Activated naive CD4-positive, alpha-beta T cell treated with anti-CD3 and anti-CD28 coated beads, Interleukin-2, amount 10 ng/mL, durations not matched to agents 7 days and 5 days (primary cell): Measurements from ENCODE around the gene CCL21.
A peak's percentile ranks its signal among the peaks of the same experiment; 100 is the strongest.

Source experiments
- CTCF ChIA-PET: fragments of 350-600 bp; sonication (Branson Sonifier 250); formaldehyde crosslinking; loops from one replicate; lab custom pipeline; 2021; ENCODE audit warnings: antibody characterized with exemption; lab: Charles Lee
- DNase-seq: peaks from one replicate; pipeline ENCODE4 v3.0.0-alpha.2; 2020
- H3K27ac Mint-ChIP-seq: one replicate; pipeline ENCODE4 v1.8.0; 2021; ENCODE audit warnings: mild to moderate bottlenecking, moderate library complexity, mixed read lengths
- H3K27me3 Mint-ChIP-seq: one replicate; pipeline ENCODE4 v1.8.0; 2021; ENCODE audit warnings: mild to moderate bottlenecking, mixed read lengths
- H3K36me3 Mint-ChIP-seq: one replicate; pipeline ENCODE4 v1.8.0; 2021; ENCODE audit warnings: mixed read lengths
- H3K4me1 Mint-ChIP-seq: one replicate; pipeline ENCODE4 v1.8.0; 2021; ENCODE audit warnings: mixed read lengths
- H3K4me3 Mint-ChIP-seq: one replicate; pipeline ENCODE4 v1.8.0; 2021; ENCODE audit warnings: mild to moderate bottlenecking, moderate library complexity, mixed read lengths
- H3K9me3 Mint-ChIP-seq: one replicate; pipeline ENCODE4 v1.8.0; 2021; ENCODE audit warnings: mixed read lengths

The CCL21 gene

DNA sequence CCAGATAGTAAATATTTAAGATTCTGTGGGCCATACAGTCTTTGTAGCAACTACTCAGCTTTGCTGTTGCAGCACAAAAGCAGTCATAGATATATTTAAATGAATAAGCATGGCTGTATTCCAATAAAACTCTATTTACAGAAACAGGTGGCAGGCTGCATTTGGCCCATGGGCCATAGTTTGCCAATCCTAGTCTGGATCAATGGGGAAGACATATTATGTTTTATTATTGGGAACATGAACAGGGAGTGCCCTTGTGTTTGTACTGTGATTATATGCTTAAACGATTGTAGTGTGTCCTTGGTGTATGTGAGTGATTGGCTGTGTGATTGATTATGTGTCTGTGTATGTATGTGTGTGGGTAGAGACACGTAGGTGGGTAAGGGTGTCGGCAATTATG is 35.5 kb downstream of the CCL21 start:
- no peak overlapping the region for H3K4me3 Mint-ChIP-seq
- CTCF ChIA-PET = interaction anchor here (0.6 to 1.1 kb wide), 4 partner anchors 9 to 28 kb away, joined by 3 to 7 read pairs (median 4); no protein-coding TSS in a partner anchor
- H3K27ac Mint-ChIP-seq = no peak overlapping the region
- H3K27me3 Mint-ChIP-seq = peaks cover under 1% of the 10 kb centered on the region
- H3K4me1 Mint-ChIP-seq = no peaks in the 10 kb centered on the region
- H3K9me3 Mint-ChIP-seq = peaks cover 7% of the 10 kb centered on the region
- peaks cover 7% of the 10 kb centered on the region for H3K36me3 Mint-ChIP-seq
- DNase-seq = no peak

DNA sequence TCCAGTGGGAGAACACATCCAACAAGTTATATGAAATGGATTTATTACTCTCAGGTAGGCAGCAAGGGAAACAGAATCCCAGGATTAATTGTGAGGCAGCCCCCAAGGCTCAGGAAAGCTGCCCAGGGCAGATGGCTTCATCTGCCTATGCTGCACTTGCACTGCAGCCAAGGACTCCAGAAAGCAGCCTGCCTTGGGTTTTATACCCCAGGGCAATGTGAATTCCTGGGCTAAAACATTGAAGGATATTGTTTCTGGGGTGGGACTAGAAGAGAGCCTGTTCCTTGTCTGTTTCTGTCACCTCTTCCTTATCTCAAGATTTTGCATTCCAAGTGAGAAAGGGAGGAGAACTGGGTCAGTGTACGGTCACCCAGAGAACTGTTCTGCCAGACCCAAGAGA is 38.6 kb downstream of the CCL21 start:
- Mint-ChIP-seq H3K4me3 (no peak overlapping the region), H3K9me3 (peaks cover 14% of the 10 kb centered on the region), H3K27me3 (peaks cover 8% of the 10 kb centered on the region), H3K4me1 (peaks cover 5% of the 10 kb centered on the region), H3K27ac (no peak overlapping the region), H3K36me3 (peaks cover 19% of the 10 kb centered on the region)
- CTCF ChIA-PET = no interaction called here
- DNase-seq = no peak

DNA sequence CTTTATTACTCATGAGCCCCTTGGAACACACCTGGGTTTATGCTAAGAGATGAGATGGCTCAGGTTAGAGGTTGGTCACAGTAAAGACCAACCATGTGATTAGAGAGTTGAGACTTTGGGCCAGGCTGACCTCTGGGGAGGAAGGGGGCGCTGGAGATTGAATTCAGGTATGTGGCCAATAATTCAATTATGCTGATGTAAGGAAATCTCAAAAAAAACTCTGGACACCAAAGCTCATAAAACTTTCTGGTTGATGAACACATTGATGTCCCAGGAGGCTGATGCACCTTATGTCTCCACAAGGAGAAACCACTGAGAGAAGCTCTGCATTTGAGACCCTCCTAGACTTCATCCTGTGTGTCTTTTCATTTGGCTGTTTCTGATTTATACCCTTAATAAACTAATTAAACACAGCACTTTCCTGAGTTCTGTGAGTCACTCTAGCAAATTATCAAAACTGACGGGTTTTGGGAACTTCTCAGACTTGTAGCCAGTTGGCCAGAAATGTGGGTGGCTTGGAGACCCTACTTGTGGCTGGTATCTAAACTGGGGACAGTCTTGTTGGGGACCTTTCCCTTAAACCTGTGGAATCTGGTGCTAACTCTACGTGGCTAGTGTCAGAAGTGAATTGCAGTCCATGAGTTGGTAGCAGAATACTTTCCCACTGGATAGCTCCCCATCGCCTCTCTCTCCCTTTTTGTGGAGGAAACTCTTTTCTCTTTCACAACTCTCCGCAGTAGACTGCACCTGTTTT is 40.0 kb downstream of the CCL21 start:
- DNase-seq = no peak
- peaks cover 11% of the 10 kb centered on the region for H3K4me1 Mint-ChIP-seq
- CTCF ChIA-PET = interaction anchor here (1.1 kb wide), 1 partner anchor 33 kb away, joined by 3 read pairs; no protein-coding TSS in a partner anchor
- peaks cover 14% of the 10 kb centered on the region for H3K9me3 Mint-ChIP-seq
- H3K4me3 Mint-ChIP-seq = no peak overlapping the region
- H3K36me3 Mint-ChIP-seq = peaks cover 21% of the 10 kb centered on the region
- H3K27ac Mint-ChIP-seq = no peak overlapping the region
- peaks cover 15% of the 10 kb centered on the region for H3K27me3 Mint-ChIP-seq

DNA sequence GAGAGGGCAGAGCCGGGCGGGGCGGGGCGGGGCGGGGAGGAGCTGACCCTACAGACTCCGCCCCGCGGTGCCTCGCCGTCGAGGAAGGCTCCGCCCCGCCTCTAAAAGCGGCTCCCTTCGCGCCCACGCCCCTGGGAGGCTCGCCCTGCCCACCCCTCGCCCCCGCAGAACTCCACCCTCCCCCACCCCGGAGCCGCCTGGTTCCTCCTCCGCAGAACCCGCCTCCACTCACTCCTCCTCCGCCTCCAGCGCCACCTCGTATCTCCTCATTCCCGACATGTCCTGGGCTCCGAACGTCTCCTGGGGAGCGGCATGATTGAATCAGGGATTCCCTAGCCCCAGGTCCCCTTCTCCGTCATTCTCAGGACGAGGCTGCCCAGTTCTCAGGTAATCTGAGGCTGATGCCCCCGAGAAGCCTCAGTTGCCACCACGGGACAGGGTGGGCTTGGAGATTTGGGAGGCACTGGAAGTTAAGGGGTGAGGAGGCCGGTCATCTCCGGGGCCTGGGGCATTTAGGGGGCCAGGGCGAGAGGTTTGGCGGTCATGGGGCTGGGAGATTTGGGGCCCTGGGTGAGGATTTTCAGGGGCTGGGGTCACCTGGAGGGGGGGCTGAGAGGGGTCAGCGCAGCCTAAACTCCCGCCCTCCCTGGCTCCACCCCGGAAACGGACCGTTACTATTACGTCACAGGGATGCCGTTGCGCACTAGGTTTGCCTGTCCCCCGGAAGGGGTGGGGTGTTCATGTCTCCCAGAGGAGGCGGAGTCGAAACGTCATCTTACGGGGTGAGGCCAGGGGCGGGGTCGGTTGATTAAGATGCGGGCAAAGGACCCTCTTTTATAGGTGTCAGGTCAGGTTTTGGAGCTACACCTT is 44.3 kb downstream of the CCL21 start:
- H3K27me3 Mint-ChIP-seq = peaks cover 15% of the 10 kb centered on the region
- CTCF ChIA-PET = interaction anchor here (0.8 to 5.2 kb wide), 9 partner anchors 9 to 446 kb away, joined by 3 to 36 read pairs (median 4); partner anchors contain the start of genes GALT and SIGMAR1
- peaks cover 49% of the 10 kb centered on the region for H3K4me1 Mint-ChIP-seq
- H3K27ac Mint-ChIP-seq = peak overlapping the region; percentile 93
- H3K9me3 Mint-ChIP-seq = peaks cover 14% of the 10 kb centered on the region
- peaks cover 38% of the 10 kb centered on the region for H3K36me3 Mint-ChIP-seq
- H3K4me3 Mint-ChIP-seq = peak overlapping the region; percentile 85
- peak; percentile 92 for DNase-seq

DNA sequence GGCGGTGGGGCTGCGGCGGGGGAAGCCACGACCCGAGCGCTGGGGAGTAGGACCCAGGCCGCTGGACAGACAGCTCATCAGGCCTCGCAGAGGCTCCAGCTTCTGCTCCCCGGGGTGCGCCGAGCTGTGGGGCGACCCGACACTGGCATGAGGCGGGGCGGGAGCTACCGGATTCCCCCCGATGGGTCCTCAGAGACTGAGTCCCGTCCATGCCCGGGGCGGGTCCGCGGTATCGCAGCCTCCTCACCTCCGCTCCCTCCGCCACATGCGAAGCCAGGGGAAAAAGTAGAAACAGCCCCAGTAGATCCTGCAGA is 44.9 kb downstream of the CCL21 start:
- peak overlapping the region; percentile 93 for H3K27ac Mint-ChIP-seq
- H3K36me3 Mint-ChIP-seq = peaks cover 41% of the 10 kb centered on the region
- H3K9me3 Mint-ChIP-seq = peaks cover 11% of the 10 kb centered on the region
- peaks cover 15% of the 10 kb centered on the region for H3K27me3 Mint-ChIP-seq
- peak overlapping the region; percentile 85 for H3K4me3 Mint-ChIP-seq
- CTCF ChIA-PET = interaction anchor here (0.8 to 5.2 kb wide), 10 partner anchors 10 to 447 kb away, joined by 3 to 36 read pairs (median 4); partner anchors contain the start of genes GALT and SIGMAR1
- no peak for DNase-seq
- H3K4me1 Mint-ChIP-seq = peaks cover 49% of the 10 kb centered on the region

DNA sequence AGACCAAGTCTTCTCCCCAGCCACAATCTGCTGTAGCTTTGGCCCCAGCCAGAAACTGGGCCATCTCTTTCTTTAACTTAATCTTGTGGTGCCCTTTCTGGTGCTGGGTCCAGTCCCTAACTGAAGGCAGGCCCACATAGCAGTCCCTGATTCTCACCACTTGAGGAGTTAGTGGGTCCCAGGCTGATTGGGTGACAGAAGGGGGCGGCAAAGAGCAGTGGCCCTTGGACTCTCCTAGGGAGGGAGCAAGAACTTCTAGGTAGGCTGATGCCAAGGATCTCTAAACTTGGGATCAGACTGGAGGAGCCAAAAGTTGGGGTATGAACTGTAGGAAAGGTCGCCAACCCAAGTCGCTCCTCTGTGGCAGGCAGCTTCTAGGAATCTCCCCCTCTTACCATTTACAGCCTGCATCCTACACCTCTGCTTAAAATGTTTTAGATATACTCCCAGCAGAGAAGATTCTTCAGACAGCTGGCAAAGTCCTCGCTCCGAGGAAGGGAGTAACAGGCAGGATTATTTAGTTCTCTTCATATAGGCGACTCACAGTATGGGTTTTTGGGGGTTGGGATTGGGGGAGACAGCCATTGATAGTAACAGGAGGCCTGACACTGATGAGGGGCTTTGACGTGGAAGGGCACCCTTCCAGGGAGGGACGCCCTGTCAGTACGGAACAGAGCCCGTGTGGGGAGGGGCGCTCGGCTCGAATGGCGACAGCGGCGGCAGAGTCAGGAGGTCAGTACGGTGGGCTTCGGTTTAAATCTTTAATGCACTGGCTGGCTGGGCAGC is 45.5 kb downstream of the CCL21 start:
- peak; percentile 84 for DNase-seq
- peaks cover 7% of the 10 kb centered on the region for H3K9me3 Mint-ChIP-seq
- peak overlapping the region; percentile 85 for H3K4me3 Mint-ChIP-seq
- CTCF ChIA-PET = interaction anchor here (0.8 to 5.2 kb wide), 12 partner anchors 10 to 54 kb away, joined by 3 to 36 read pairs (median 4); partner anchors contain the start of genes GALT and SIGMAR1
- peaks cover 38% of the 10 kb centered on the region for H3K36me3 Mint-ChIP-seq
- peaks cover 15% of the 10 kb centered on the region for H3K27me3 Mint-ChIP-seq
- peak overlapping the region; percentile 93 for H3K27ac Mint-ChIP-seq
- peaks cover 49% of the 10 kb centered on the region for H3K4me1 Mint-ChIP-seq

DNA sequence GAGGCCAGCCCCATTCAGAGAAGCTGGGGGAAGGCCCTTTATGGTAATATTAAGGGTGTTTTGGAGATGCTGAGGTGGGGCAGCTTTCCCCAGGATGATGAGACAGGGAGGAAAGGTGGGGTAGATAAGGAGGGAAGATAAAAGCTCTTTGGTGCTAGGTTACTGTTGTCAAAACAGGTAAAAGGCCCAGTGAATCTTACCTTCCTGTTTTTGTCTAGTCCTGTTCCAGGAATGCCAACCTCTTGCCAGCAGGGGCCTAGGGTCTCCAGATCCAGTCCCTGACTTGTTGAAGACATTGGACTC is 46.7 kb downstream of the CCL21 start:
- peaks cover 49% of the 10 kb centered on the region for H3K4me1 Mint-ChIP-seq
- CTCF ChIA-PET = interaction anchor here (0.6 to 5.2 kb wide), 8 partner anchors 11 to 261 kb away, joined by 3 to 36 read pairs (median 4); partner anchors contain the start of genes GALT, IL11RA and SIGMAR1
- H3K4me3 Mint-ChIP-seq = peak overlapping the region; percentile 24
- peaks cover 11% of the 10 kb centered on the region for H3K27me3 Mint-ChIP-seq
- H3K9me3 Mint-ChIP-seq = no peaks in the 10 kb centered on the region
- no peak for DNase-seq
- peaks cover 30% of the 10 kb centered on the region for H3K36me3 Mint-ChIP-seq
- H3K27ac Mint-ChIP-seq = peak overlapping the region; percentile 93

DNA sequence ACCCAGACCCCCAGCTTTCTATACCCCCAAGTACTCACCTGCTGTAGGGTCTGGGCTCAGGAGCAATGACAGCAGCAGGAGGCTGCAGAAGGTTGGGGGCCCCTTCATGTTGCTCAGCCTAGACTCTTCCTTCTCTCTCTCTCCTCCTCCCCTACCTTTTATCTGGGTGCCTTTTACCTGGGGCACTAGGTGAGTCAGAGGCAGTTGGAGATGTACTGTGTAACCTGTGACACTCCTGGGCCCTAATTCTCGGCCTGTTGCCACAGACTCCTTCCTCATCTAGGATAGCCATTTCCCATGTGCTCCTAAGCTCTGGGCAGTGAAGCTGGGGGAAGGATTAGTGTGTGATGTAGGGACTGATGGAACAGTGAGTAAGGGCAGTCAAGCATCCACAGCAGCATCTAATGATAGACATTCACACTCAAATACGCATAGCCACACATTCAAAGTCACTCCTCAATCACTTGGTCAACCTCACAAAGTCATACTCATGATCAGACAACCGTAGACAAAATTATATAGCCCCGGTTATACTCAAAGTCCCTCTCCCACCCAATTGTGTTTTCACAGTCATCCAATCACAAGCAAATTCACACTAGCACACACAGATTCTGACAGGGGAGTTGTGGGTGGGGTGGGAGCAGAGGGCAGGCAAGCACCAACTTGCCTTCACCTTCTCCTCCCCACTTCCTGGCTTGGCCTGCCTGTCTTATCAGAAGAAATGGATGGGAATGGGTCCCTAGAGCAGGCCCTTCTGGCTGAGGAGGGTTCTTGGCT is 47.2 kb downstream of the CCL21 start, which contains the start of gene CCL27:
TSS of gene CCL27 (minus strand) at position 132 of the 777 bp plus-strand sequence. CDS start at position 108, 24 bp downstream.
- peaks cover 28% of the 10 kb centered on the region for H3K36me3 Mint-ChIP-seq
- peak within 1 kb of the TSS; percentile 24 for H3K4me3 Mint-ChIP-seq
- no peaks in the 10 kb centered on the region for H3K9me3 Mint-ChIP-seq
- CTCF ChIA-PET = interaction anchor here (0.6 to 5.2 kb wide), 8 partner anchors 10 to 260 kb away, joined by 3 to 36 read pairs (median 4); partner anchors contain the start of genes GALT and IL11RA
- peak within 1 kb of the TSS; percentile 93 for H3K27ac Mint-ChIP-seq
- H3K4me1 Mint-ChIP-seq = peaks cover 49% of the 10 kb centered on the region
- DNase-seq = peak; percentile 40
- H3K27me3 Mint-ChIP-seq = peaks cover 10% of the 10 kb centered on the region

DNA sequence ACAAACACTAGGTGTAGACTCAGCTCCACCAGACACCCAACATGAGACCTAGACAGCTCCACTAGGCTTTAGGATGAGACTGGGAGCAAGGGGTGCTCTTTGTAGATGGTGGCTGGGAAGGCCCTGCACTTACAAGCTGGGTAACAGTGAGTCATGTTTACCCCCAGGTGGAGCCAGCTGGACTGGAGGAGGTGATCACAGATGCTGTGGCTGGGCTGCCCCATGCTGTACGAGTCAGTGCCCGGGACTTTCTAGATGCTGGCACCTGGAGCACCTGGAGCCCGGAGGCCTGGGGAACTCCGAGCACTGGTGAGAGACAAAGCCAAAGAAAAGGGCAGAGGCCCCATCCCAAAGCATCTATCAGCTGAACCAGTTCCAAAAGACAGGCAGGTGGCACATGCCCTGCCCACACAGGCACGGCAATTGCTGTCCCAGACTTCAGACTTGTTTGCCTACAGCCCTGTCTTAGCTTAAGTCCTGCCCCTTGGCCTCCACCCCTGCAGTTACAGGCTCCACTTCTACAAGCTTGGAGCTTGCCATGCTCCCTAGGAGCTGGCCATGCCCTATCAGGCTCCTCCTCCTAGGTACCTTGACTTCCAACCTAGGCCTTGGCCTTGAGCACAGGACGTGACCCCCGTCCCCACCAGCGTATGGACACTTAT is 50.2 kb downstream of the CCL21 start:
- Mint-ChIP-seq H3K36me3 (peaks cover 24% of the 10 kb centered on the region), H3K4me3 (no peak overlapping the region), H3K4me1 (peaks cover 36% of the 10 kb centered on the region), H3K27me3 (no peaks in the 10 kb centered on the region), H3K27ac (no peak overlapping the region), H3K9me3 (no peaks in the 10 kb centered on the region)
- no peak for DNase-seq
- CTCF ChIA-PET = interaction anchor here (1.1 to 2.4 kb wide), 3 partner anchors 12 to 43 kb away, joined by 3 to 8 read pairs (median 3); no protein-coding TSS in a partner anchor
